Gastrocnemius medialis (tissue), 4 donors: ENCODE data around the gene C4orf50.

Experiments
- POLR2A ChIP-seq, 2 donors: fragments of 450-650 bp; IDR thresholded peaks; one replicate each; pipeline ENCODE4 v1.6.1; 2017; ENCODE audit warnings: antibody characterized with exemption in 2 of 2, mild to moderate bottlenecking in 2 of 2, moderate library complexity in 2 of 2
- TF ChIP-seq, protein P1 (sequence below), 5 experiments: fragments of 450-650 bp in 3 of 5; fragments of 200-600 bp in 2 of 5; sonication (generic) in 2 of 5; IDR thresholded peaks in 4 of 5; conservative IDR thresholded peaks in 1 of 5; 1 replicate in 4 of 5; 2 replicates in 1 of 5; pipeline ENCODE4 v1.5.1; 2016 to 2019; ENCODE audit warnings: antibody characterized with exemption in 5 of 5, mild to moderate bottlenecking in 3 of 5, moderate library complexity in 3 of 5

DNA sequence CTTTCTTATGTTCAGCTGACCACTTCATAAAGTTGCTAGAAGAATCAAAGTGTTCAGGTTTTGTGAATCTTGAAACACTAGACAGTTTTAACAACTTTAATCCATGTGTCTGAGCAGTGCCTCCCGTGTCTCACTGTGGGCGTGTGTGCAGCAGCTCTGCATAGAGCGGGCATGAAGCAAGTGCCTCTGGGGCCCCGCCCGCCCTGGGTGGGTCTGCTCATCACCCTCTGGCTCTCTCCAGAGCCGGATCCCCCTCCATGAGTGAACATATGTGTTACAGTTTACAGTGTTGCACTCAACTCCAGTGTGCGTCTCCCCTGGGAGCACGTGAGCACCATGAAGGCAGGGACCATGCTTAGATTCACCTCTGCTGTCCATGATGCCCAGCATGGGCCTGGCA is 87.8 kb downstream of the C4orf50 start:
- TF ChIP-seq, protein P1, sequence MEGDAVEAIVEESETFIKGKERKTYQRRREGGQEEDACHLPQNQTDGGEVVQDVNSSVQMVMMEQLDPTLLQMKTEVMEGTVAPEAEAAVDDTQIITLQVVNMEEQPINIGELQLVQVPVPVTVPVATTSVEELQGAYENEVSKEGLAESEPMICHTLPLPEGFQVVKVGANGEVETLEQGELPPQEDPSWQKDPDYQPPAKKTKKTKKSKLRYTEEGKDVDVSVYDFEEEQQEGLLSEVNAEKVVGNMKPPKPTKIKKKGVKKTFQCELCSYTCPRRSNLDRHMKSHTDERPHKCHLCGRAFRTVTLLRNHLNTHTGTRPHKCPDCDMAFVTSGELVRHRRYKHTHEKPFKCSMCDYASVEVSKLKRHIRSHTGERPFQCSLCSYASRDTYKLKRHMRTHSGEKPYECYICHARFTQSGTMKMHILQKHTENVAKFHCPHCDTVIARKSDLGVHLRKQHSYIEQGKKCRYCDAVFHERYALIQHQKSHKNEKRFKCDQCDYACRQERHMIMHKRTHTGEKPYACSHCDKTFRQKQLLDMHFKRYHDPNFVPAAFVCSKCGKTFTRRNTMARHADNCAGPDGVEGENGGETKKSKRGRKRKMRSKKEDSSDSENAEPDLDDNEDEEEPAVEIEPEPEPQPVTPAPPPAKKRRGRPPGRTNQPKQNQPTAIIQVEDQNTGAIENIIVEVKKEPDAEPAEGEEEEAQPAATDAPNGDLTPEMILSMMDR (IDR thresholded peaks at IDR 0.05 in 4 of 5, conservative IDR thresholded peaks at IDR 0.05 in 1 of 5): no peak
- TF ChIP-seq POLR2A (IDR thresholded peaks at IDR 0.05): no peak
